HCT116 (cell line): Measurements from ENCODE around the gene CLIC4.

Experiments
- CEBPB ChIP-seq: IDR thresholded peaks from 2 replicates; pipeline ENCODE4 v1.6.1; 2012; ENCODE audit warnings: low read depth
- TF ChIP-seq, protein P1 (sequence below), 3 experiments: fragments of 200-600 bp in 1 of 3; sonication (generic) in 1 of 3; IDR thresholded peaks in 2 of 3; conservative IDR thresholded peaks in 1 of 3; 2 replicates each; pipeline ENCODE4 v1.5.1; 2012 to 2017; ENCODE audit warnings: low read depth in 2 of 3, low read length in 2 of 3, antibody characterized with exemption in 1 of 3, borderline replicate concordance in 1 of 3, control low read depth in 1 of 3, mild to moderate bottlenecking in 1 of 3, mixed read lengths in 1 of 3, mixed run types in 1 of 3, moderate library complexity in 1 of 3; ENCODE audit not compliant: insufficient read depth in 1 of 3

DNA sequence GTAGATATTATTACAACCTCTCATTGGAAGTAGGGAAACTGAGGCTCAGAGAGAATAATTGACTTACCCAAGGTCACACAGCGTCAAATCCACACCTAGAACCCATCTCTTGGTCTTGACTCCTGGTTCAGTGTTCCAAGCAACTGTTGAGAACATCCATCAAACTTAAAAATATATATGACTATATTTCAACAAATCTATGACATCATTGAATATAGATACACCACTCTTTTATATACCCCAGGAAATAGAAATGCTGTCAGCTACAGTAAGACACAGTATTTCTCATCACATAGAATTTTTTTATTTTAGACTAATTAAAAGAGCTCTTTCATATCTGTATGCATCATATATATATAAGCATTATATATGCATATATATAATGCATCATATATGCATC is 127.9 kb downstream of the CLIC4 start:
- TF ChIP-seq, protein P1, sequence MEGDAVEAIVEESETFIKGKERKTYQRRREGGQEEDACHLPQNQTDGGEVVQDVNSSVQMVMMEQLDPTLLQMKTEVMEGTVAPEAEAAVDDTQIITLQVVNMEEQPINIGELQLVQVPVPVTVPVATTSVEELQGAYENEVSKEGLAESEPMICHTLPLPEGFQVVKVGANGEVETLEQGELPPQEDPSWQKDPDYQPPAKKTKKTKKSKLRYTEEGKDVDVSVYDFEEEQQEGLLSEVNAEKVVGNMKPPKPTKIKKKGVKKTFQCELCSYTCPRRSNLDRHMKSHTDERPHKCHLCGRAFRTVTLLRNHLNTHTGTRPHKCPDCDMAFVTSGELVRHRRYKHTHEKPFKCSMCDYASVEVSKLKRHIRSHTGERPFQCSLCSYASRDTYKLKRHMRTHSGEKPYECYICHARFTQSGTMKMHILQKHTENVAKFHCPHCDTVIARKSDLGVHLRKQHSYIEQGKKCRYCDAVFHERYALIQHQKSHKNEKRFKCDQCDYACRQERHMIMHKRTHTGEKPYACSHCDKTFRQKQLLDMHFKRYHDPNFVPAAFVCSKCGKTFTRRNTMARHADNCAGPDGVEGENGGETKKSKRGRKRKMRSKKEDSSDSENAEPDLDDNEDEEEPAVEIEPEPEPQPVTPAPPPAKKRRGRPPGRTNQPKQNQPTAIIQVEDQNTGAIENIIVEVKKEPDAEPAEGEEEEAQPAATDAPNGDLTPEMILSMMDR (IDR thresholded peaks at IDR 0.05 in 2 of 3, conservative IDR thresholded peaks at IDR 0.05 in 1 of 3; ENCODE audit: borderline replicate concordance in 1 of 3, insufficient read depth in 1 of 3, low read depth in 2 of 3, low read length in 2 of 3), result no peak
- TF ChIP-seq CEBPB, result no peak
